CD14-positive monocyte (primary cell): ENCODE measurements around the gene PRKRA. TPM values are rescaled to one million over a fixed set of nuclear protein-coding genes. Genes with fewer than 3 reads are reported as not detected.

ENCODE experiments used
- DNase-seq, 3 donors: peaks; one replicate each; pipeline ENCODE4 v3.0.0-alpha.2; 2011 to 2022
- H2AFZ ChIP-seq: 2 replicates; pipeline ENCODE4 v1.6.0; 2012; ENCODE audit warnings: mild to moderate bottlenecking, low read depth, low read length, inconsistent platforms; ENCODE audit not compliant: insufficient read depth, poor library complexity, severe bottlenecking
- H3K27ac ChIP-seq, 2 donors: 1 replicate in 1 of 2; 2 replicates in 1 of 2; pipeline ENCODE4 v1.5.1; 2012 to 2013; ENCODE audit warnings: low read length in 2 of 2, control low read depth in 1 of 2, inconsistent platforms in 1 of 2, low read depth in 1 of 2, mild to moderate bottlenecking in 1 of 2
- H3K27me3 ChIP-seq, 2 donors: one replicate each; pipeline versions ENCODE4 v1.6.0 to v1.6.1; 2011 to 2013; ENCODE audit warnings: low read length in 2 of 2; ENCODE audit not compliant: control insufficient read depth in 2 of 2, insufficient read depth in 2 of 2
- H3K36me3 ChIP-seq, 2 donors: replicated peaks in 1 of 2; 1 replicate in 1 of 2; 2 replicates in 1 of 2; pipeline versions ENCODE4 v1.5.1 to v1.6.1; 2012 to 2013; ENCODE audit warnings: low read length in 2 of 2, control low read depth in 1 of 2, inconsistent platforms in 1 of 2, mild to moderate bottlenecking in 1 of 2; ENCODE audit not compliant: insufficient read depth in 2 of 2, control insufficient read depth in 1 of 2
- H3K4me1 ChIP-seq, 2 donors: 1 replicate in 1 of 2; 2 replicates in 1 of 2; pipeline versions ENCODE4 v1.5.1 to v1.6.1; 2012 to 2013; ENCODE audit warnings: low read length in 2 of 2, control low read depth in 1 of 2, inconsistent platforms in 1 of 2, mild to moderate bottlenecking in 1 of 2, moderate library complexity in 1 of 2; ENCODE audit not compliant: insufficient read depth in 2 of 2, control insufficient read depth in 1 of 2
- H3K4me2 ChIP-seq: replicated peaks from 2 replicates; pipeline ENCODE3; 2012; ENCODE audit warnings: low read length, moderate library complexity, mild to moderate bottlenecking; ENCODE audit not compliant: poor library complexity, severe bottlenecking; ENCODE audit errors: extremely low read depth
- H3K4me3 ChIP-seq, 3 experiments: fragments of 200-600 bp in 1 of 3; sonication (generic) in 1 of 3; replicated peaks in 1 of 3; 1 replicate in 2 of 3; 2 replicates in 1 of 3; pipeline ENCODE4 v1.5.1; 2011 to 2013; ENCODE audit warnings: low read length in 3 of 3, mild to moderate bottlenecking in 3 of 3, control low read depth in 2 of 3, low read depth in 2 of 3, inconsistent platforms in 1 of 3, moderate library complexity in 1 of 3
- H3K79me2 ChIP-seq: 2 replicates; pipeline ENCODE4 v1.6.0; 2012; ENCODE audit warnings: mild to moderate bottlenecking, control low read depth, inconsistent platforms, low read length, moderate library complexity; ENCODE audit not compliant: insufficient read depth
- H3K9ac ChIP-seq: 2 replicates; pipeline ENCODE4 v1.6.0; 2017; ENCODE audit warnings: low read length, mild to moderate bottlenecking; ENCODE audit not compliant: insufficient read depth, poor library complexity, severe bottlenecking
- H3K9me3 ChIP-seq, 2 donors: replicated peaks in 1 of 2; 1 replicate in 1 of 2; 2 replicates in 1 of 2; pipeline versions ENCODE4 v1.5.1 to v1.6.1; 2012 to 2013; ENCODE audit warnings: low read length in 2 of 2, control low read depth in 1 of 2; ENCODE audit not compliant: control insufficient read depth in 1 of 2, insufficient read depth in 1 of 2
- H4K20me1 ChIP-seq: 2 replicates; pipeline ENCODE4 v1.6.0; 2012; ENCODE audit warnings: mild to moderate bottlenecking, low read length, control low read depth, moderate library complexity; ENCODE audit not compliant: insufficient read depth
- H3K27ac Mint-ChIP-seq, 7 donors: one replicate each; pipeline ENCODE4 v1.8.0; 2020; ENCODE audit warnings: mild to moderate bottlenecking in 7 of 7, mixed read lengths in 7 of 7, moderate library complexity in 6 of 7, inconsistent platforms in 2 of 7
- H3K27me3 Mint-ChIP-seq, 3 donors: one replicate each; pipeline ENCODE4 v1.8.0; 2021 to 2022; ENCODE audit warnings: low read depth in 3 of 3, mild to moderate bottlenecking in 3 of 3, mixed read lengths in 3 of 3, moderate library complexity in 3 of 3, inconsistent platforms in 1 of 3
- H3K36me3 Mint-ChIP-seq, 2 donors: one replicate each; pipeline ENCODE4 v1.8.0; 2020; ENCODE audit warnings: mixed read lengths in 2 of 2, inconsistent platforms in 1 of 2, mild to moderate bottlenecking in 1 of 2
- H3K4me1 Mint-ChIP-seq: one replicate; pipeline ENCODE4 v1.8.0; 2020; ENCODE audit warnings: mild to moderate bottlenecking, mixed read lengths
- H3K4me3 Mint-ChIP-seq, 2 donors: one replicate each; pipeline ENCODE4 v1.8.0; 2020; ENCODE audit warnings: mild to moderate bottlenecking in 2 of 2, mixed read lengths in 2 of 2, moderate library complexity in 1 of 2
- H3K9me3 Mint-ChIP-seq, 7 donors: one replicate each; pipeline ENCODE4 v1.8.0; 2020 to 2022; ENCODE audit warnings: mixed read lengths in 7 of 7, mild to moderate bottlenecking in 6 of 7, moderate library complexity in 6 of 7, inconsistent platforms in 2 of 7
- CTCF ChIP-seq: fragments of 200-600 bp; IDR thresholded peaks from one replicate; pipeline ENCODE4 v1.8.0; 2022; ENCODE audit warnings: antibody characterized with exemption, mild to moderate bottlenecking
- WGBS: methylation state at CpG from one replicate; pipeline ENCODE4 v1.1.5; 2013; ENCODE audit warnings: missing lambda C conversion rate; ENCODE audit not compliant: insufficient coverage; 5-methylcytosine and 5-hydroxymethylcytosine counted together
- intact Hi-C, 2 donors: fragments of 100-400 bp; cut with micrococcal nuclease; formaldehyde crosslinking; loops; one replicate each; pipeline versions ENCODE4 v1.15.0 to v1.15.1; 2023
- polyA plus RNA-seq, 3 donors: library from polyadenylated mRNA; depleted of rRNA in 1 of 3; unstranded in 2 of 3; stranded (reverse) in 1 of 3; fragments of 300-500 nt in 2 of 3; fragments of >200 nt in 1 of 3; fragmentation: Illumina TruSeq in 2 of 3; gene quantifications; 1 replicate in 2 of 3; 2 replicates in 1 of 3; pipeline ENCODE4 v1.2.3, GENCODE V29; 2012 to 2021

PRKRA gene
- polyA plus RNA-seq, 3 donors = 21.0 to 35.8 (median 35.4) TPM

- Mint-ChIP-seq H3K36me3 (peaks cover 7 to 9% of the 10 kb centered on the region in 2 donors), H3K4me1 (no peaks in the 10 kb centered on the region), H3K27me3 (no peaks in the 10 kb centered on the region), H3K4me3 (no peak overlapping the region), H3K9me3 (no peaks in the 10 kb centered on the region), H3K27ac (no peak overlapping the region)
- H3K36me3 ChIP-seq = peaks cover 0 to 4% of the 10 kb centered on the region in 2 donors
- H3K9me3 ChIP-seq = no peaks in the 10 kb centered on the region
- no peaks in the 10 kb centered on the region for H4K20me1 ChIP-seq
- DNase-seq = no peak
- no peak overlapping the region for H2AFZ ChIP-seq
- H3K4me1 ChIP-seq = no peaks in the 10 kb centered on the region
- H3K4me2 ChIP-seq = no peak overlapping the region
- 100% methylated on average over 1 of the region's 7 CpGs for WGBS
- no peak for TF ChIP-seq CTCF
- no peaks in the 10 kb centered on the region for H3K27me3 ChIP-seq
- H3K9ac ChIP-seq = no peak overlapping the region
- no peaks in the 10 kb centered on the region for H3K79me2 ChIP-seq
- intact Hi-C loops = no loop called here
- no peak overlapping the region for H3K4me3 ChIP-seq
- H3K27ac ChIP-seq = no peak overlapping the region
Observed at GRCh38 chr2:178469219-178469849, 18.4 kb upstream of the PRKRA start.

DNA sequence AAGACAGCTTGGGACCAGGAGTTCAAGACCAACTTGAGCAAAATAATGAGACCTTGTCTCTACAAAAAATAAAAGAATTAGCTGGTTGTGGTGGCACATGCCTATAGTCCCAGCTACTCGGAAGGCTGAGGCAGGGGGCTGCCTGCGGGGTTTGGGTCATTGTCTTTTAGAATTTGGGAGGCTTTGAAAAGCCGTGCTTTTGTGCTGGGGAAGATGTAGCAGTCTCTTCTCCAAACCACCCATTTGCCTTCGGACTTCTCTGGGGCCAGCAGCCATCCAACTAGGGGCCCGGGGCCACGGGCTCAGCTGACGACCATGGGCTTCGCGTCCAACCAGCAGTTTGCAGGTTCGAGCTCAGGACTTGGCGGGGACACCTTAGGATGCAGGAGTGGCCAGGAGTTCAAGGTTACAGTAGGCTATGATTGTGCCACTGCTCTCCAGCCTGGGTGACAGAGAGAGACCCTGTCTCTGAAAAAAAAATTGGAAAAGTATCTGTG is 6.5 kb upstream of the PRKRA start:
- H2AFZ ChIP-seq = no peak overlapping the region
- H3K4me3 Mint-ChIP-seq = no peak overlapping the region
- DNase-seq = no peak
- no peaks in the 10 kb centered on the region for H3K79me2 ChIP-seq
- TF ChIP-seq CTCF = no peak
- 98% methylated on average over 7 of the region's 11 CpGs for WGBS
- intact Hi-C loops = no loop called here
- no peak overlapping the region for H3K27ac ChIP-seq
- H4K20me1 ChIP-seq = no peaks in the 10 kb centered on the region
- H3K9me3 ChIP-seq = no peaks in the 10 kb centered on the region
- peaks cover 0 to 3% (median 0%) of the 10 kb centered on the region in 7 donors for H3K9me3 Mint-ChIP-seq
- no peaks in the 10 kb centered on the region for H3K36me3 ChIP-seq
- no peaks in the 10 kb centered on the region for H3K4me1 ChIP-seq
- H3K36me3 Mint-ChIP-seq = no peaks in the 10 kb centered on the region
- no peaks in the 10 kb centered on the region for H3K27me3 Mint-ChIP-seq
- H3K27me3 ChIP-seq = no peaks in the 10 kb centered on the region
- H3K4me1 Mint-ChIP-seq = no peaks in the 10 kb centered on the region
- H3K27ac Mint-ChIP-seq = no peak overlapping the region
- no peak overlapping the region for H3K9ac ChIP-seq
- no peak overlapping the region for H3K4me2 ChIP-seq
- H3K4me3 ChIP-seq = no peak overlapping the region
